ENCODE measurements around the gene SERP2. TPM values are rescaled to one million over a fixed set of nuclear protein-coding genes. Genes with fewer than 3 reads are reported as not detected.

The SERP2 gene
- polyA plus RNA-seq, 1 donor from 2014 or later = 15.4 TPM

DNA sequence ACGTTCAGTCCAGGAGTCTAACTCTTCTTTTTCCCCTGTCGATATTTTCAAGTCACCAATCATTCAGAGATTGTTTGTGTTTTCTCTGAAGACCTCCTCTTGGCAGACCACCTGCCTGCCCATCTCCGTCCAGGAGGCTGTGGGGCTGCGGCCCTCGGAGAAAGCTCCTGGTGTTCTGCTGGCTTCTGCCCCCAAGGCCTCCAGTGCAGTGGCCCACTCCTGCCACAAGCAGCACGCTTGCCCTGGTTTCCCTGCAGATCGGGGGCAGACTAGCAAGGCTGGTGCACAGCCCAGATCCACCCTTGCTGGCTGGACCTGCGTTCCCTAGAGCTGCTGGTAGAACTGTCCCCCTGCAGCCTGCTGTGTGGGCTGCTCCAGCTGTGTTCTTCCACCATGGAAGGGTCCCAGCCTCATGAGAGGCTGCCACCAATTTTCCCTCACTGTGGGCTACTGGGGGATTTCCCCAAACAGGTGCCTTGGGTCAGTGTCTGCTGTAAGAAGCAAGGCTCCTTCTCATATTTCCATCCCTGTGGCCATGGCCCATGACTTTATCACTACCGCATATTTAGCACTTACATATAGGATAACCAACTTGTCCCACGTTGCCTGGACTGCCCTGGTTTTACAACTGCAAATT lies 43.6 kb upstream of the SERP2 start:
- Histone ChIP-seq H3K79me2 (replicated peaks; ENCODE audit: insufficient read depth, low read length) (no peaks in the 10 kb centered on the region), H4K20me1 (ENCODE audit: insufficient read depth) (no peaks in the 10 kb centered on the region), H3K27me3 (ENCODE audit: insufficient read depth, low read depth, low read length) (no peaks in the 10 kb centered on the region), H3K9me3 (ENCODE audit: low read length) (no peaks in the 10 kb centered on the region), H3K27ac (ENCODE audit: low read length) (no peak overlapping the region), H2AFZ (ENCODE audit: low read depth, low read length) (no peak overlapping the region), H3F3A (ENCODE audit: insufficient read depth, low read length, poor library complexity, severe bottlenecking) (no peaks in the 10 kb centered on the region), H3K4me2 (ENCODE audit: low read length) (no peak overlapping the region), H3K9me2 (ENCODE audit: insufficient read depth, low read length) (no peaks in the 10 kb centered on the region), H3K9ac (ENCODE audit: low read length) (no peak overlapping the region), H3K36me3 (ENCODE audit: insufficient read depth, low read length) (no peaks in the 10 kb centered on the region), H3K4me3 (ENCODE audit: low read length) (no peak overlapping the region)
- TF ChIP-seq SMC3 (conservative IDR thresholded peaks at IDR 0.05; ENCODE audit: poor library complexity) (no peak), MXI1 (conservative IDR thresholded peaks at IDR 0.05; ENCODE audit: poor library complexity, severe bottlenecking) (no peak), TAF1 (IDR thresholded peaks at IDR 0.05; ENCODE audit: low read depth) (no peak), POLR2AphosphoS5 (IDR thresholded peaks at IDR 0.05) (no peak), EP300 (conservative IDR thresholded peaks at IDR 0.05; ENCODE audit: poor library complexity, severe bottlenecking) (no peak), EZH2 (IDR thresholded peaks at IDR 0.05; ENCODE audit: borderline replicate concordance, insufficient read depth, low read length, poor library complexity, severe bottlenecking) (no peak), RAD21 (conservative IDR thresholded peaks at IDR 0.05) (no peak)
- TF ChIP-seq, protein P1, sequence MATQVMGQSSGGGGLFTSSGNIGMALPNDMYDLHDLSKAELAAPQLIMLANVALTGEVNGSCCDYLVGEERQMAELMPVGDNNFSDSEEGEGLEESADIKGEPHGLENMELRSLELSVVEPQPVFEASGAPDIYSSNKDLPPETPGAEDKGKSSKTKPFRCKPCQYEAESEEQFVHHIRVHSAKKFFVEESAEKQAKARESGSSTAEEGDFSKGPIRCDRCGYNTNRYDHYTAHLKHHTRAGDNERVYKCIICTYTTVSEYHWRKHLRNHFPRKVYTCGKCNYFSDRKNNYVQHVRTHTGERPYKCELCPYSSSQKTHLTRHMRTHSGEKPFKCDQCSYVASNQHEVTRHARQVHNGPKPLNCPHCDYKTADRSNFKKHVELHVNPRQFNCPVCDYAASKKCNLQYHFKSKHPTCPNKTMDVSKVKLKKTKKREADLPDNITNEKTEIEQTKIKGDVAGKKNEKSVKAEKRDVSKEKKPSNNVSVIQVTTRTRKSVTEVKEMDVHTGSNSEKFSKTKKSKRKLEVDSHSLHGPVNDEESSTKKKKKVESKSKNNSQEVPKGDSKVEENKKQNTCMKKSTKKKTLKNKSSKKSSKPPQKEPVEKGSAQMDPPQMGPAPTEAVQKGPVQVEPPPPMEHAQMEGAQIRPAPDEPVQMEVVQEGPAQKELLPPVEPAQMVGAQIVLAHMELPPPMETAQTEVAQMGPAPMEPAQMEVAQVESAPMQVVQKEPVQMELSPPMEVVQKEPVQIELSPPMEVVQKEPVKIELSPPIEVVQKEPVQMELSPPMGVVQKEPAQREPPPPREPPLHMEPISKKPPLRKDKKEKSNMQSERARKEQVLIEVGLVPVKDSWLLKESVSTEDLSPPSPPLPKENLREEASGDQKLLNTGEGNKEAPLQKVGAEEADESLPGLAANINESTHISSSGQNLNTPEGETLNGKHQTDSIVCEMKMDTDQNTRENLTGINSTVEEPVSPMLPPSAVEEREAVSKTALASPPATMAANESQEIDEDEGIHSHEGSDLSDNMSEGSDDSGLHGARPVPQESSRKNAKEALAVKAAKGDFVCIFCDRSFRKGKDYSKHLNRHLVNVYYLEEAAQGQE (IDR thresholded peaks at IDR 0.05; ENCODE audit: borderline replicate concordance) = no peak
- TF ChIP-seq, protein P2, sequence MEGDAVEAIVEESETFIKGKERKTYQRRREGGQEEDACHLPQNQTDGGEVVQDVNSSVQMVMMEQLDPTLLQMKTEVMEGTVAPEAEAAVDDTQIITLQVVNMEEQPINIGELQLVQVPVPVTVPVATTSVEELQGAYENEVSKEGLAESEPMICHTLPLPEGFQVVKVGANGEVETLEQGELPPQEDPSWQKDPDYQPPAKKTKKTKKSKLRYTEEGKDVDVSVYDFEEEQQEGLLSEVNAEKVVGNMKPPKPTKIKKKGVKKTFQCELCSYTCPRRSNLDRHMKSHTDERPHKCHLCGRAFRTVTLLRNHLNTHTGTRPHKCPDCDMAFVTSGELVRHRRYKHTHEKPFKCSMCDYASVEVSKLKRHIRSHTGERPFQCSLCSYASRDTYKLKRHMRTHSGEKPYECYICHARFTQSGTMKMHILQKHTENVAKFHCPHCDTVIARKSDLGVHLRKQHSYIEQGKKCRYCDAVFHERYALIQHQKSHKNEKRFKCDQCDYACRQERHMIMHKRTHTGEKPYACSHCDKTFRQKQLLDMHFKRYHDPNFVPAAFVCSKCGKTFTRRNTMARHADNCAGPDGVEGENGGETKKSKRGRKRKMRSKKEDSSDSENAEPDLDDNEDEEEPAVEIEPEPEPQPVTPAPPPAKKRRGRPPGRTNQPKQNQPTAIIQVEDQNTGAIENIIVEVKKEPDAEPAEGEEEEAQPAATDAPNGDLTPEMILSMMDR (IDR thresholded peaks at IDR 0.05; ENCODE audit: poor library complexity, severe bottlenecking) = no peak

GRCh38 chr13:44331446-44331845 lies 42.2 kb upstream of the SERP2 start:
- no peaks in the 10 kb centered on the region for H3K27me3 ChIP-seq (ENCODE audit: insufficient read depth, low read depth, low read length)
- TF ChIP-seq, protein P1 (IDR thresholded peaks at IDR 0.05; ENCODE audit: borderline replicate concordance) = no peak
- TF ChIP-seq TAF1 (IDR thresholded peaks at IDR 0.05; ENCODE audit: low read depth) = no peak
- no peak for TF ChIP-seq EP300 (conservative IDR thresholded peaks at IDR 0.05; ENCODE audit: poor library complexity, severe bottlenecking)
- no peak for TF ChIP-seq SMC3 (conservative IDR thresholded peaks at IDR 0.05; ENCODE audit: poor library complexity)
- TF ChIP-seq, protein P2 (IDR thresholded peaks at IDR 0.05; ENCODE audit: poor library complexity, severe bottlenecking) = no peak
- TF ChIP-seq POLR2AphosphoS5 (IDR thresholded peaks at IDR 0.05) = no peak
- TF ChIP-seq EZH2 (IDR thresholded peaks at IDR 0.05; ENCODE audit: borderline replicate concordance, insufficient read depth, low read length, poor library complexity, severe bottlenecking) = no peak
- TF ChIP-seq RAD21 (conservative IDR thresholded peaks at IDR 0.05) = no peak
- no peak for TF ChIP-seq MXI1 (conservative IDR thresholded peaks at IDR 0.05; ENCODE audit: poor library complexity, severe bottlenecking)
- no peak overlapping the region for H3K4me2 ChIP-seq (ENCODE audit: low read length)
- no peak overlapping the region for H2AFZ ChIP-seq (ENCODE audit: low read depth, low read length)
- no peaks in the 10 kb centered on the region for H4K20me1 ChIP-seq (ENCODE audit: insufficient read depth)
- no peaks in the 10 kb centered on the region for H3F3A ChIP-seq (ENCODE audit: insufficient read depth, low read length, poor library complexity, severe bottlenecking)
- no peaks in the 10 kb centered on the region for H3K9me2 ChIP-seq (ENCODE audit: insufficient read depth, low read length)
- H3K27ac ChIP-seq (ENCODE audit: low read length) = no peak overlapping the region
- H3K9ac ChIP-seq (ENCODE audit: low read length) = no peak overlapping the region
- H3K9me3 ChIP-seq (ENCODE audit: low read length) = no peaks in the 10 kb centered on the region
- no peaks in the 10 kb centered on the region for H3K79me2 ChIP-seq (replicated peaks; ENCODE audit: insufficient read depth, low read length)
- H3K4me3 ChIP-seq (ENCODE audit: low read length) = no peak overlapping the region
- H3K36me3 ChIP-seq (ENCODE audit: insufficient read depth, low read length) = no peaks in the 10 kb centered on the region

Data from neural cell (in vitro differentiated cells).